GM04504 (cell line): ENCODE results near the gene USP36.
"Not testable (repeated sequence)": the region's sequence is repeated elsewhere in the genome, so short reads cannot be mapped to it uniquely, and the experiment has no call there.

ENCODE experiments used
- DNase-seq: peaks from one replicate; pipeline ENCODE4 v3.0.0-alpha.2; 2012; ENCODE audit warnings: low read depth

The USP36 gene

GRCh38 chr17:78872486-78872885 lies 31.9 kb upstream of the USP36 start:
- DNase-seq: no peak

- no peak for DNase-seq
Observed at GRCh38 chr17:78870621-78871020, 30.0 kb upstream of the USP36 start.

- peak; percentile 64 for DNase-seq
Observed at GRCh38 chr17:78868391-78868790, 27.8 kb upstream of the USP36 start.

- not testable (repeated sequence) for DNase-seq
Observed at GRCh38 chr17:78867046-78867445, 26.4 kb upstream of the USP36 start.

- no peak for DNase-seq
Observed at GRCh38 chr17:78865682-78866390, 25.2 kb upstream of the USP36 start.

- DNase-seq: no peak
Observed at GRCh38 chr17:78864117-78864516, 23.5 kb upstream of the USP36 start.

- peak; percentile 97 for DNase-seq
Observed at GRCh38 chr17:78862073-78863023, 21.7 kb upstream of the USP36 start.

GRCh38 chr17:78861229-78861628 lies 20.6 kb upstream of the USP36 start:
- DNase-seq: no peak

- DNase-seq: no peak
Observed at GRCh38 chr17:78859051-78859450, 18.4 kb upstream of the USP36 start.

GRCh38 chr17:78857266-78857665 lies 16.7 kb upstream of the USP36 start:
- DNase-seq: no peak

- no peak for DNase-seq
Observed at GRCh38 chr17:78855561-78856165, 15.0 kb upstream of the USP36 start.

- DNase-seq: no peak
Observed at GRCh38 chr17:78854508-78854907, 13.9 kb upstream of the USP36 start.

GRCh38 chr17:78853926-78854394 lies 13.3 kb upstream of the USP36 start:
- no peak for DNase-seq

- no peak for DNase-seq
Observed at GRCh38 chr17:78852709-78853121, 12.1 kb upstream of the USP36 start.

GRCh38 chr17:78849026-78849425 lies 8.4 kb upstream of the USP36 start:
- no peak for DNase-seq

- no peak for DNase-seq
Observed at GRCh38 chr17:78847052-78847451, 6.4 kb upstream of the USP36 start.

- no peak for DNase-seq
Observed at GRCh38 chr17:78844301-78845005, 3.8 kb upstream of the USP36 start.

- no peak for DNase-seq
Observed at GRCh38 chr17:78842881-78843565, 2.4 kb upstream of the USP36 start.

GRCh38 chr17:78840530-78840779 lies 159 bp downstream of the USP36 start:
- no peak for DNase-seq

- DNase-seq: no peak
Observed at GRCh38 chr17:78839762-78840529, 668 bp downstream of the USP36 start.

GRCh38 chr17:78839235-78839761 lies 1.3 kb downstream of the USP36 start:
- DNase-seq: no peak
